Neural cell (in vitro differentiated cells): Measurements from ENCODE around the gene MYOM1. TPM values are rescaled to one million over a fixed set of nuclear protein-coding genes. Genes with fewer than 3 reads are reported as not detected.
"Not testable (repeated sequence)": the region's sequence is repeated elsewhere in the genome, so short reads cannot be mapped to it uniquely, and the experiment has no call there.

Source experiments
- H2AFZ ChIP-seq: fragments of 200-600, 300-800 bp; sonication (generic), shearing (Covaris generic); 2 replicates; pipeline ENCODE4 v1.6.0; 2014; ENCODE audit warnings: low read depth, mild to moderate bottlenecking, antibody characterized with exemption, low read length, moderate library complexity
- H3F3A ChIP-seq: fragments of 200-600 bp; shearing (Covaris generic); 2 replicates; pipeline ENCODE4 v1.6.1; 2016; ENCODE audit warnings: mild to moderate bottlenecking, moderate library complexity, mixed read lengths, antibody characterized with exemption, low read length; ENCODE audit not compliant: insufficient read depth, poor library complexity, severe bottlenecking
- H3K27ac ChIP-seq: fragments of 200-600, 300-800 bp; sonication (generic), shearing (Covaris generic); 2 replicates; pipeline ENCODE4 v1.5.1; 2014; ENCODE audit warnings: mild to moderate bottlenecking, low read length, moderate library complexity
- H3K27me3 ChIP-seq: fragments of 300-800, 200-600 bp; sonication (generic), shearing (Covaris generic); 2 replicates; pipeline ENCODE4 v1.6.0; 2014; ENCODE audit warnings: mild to moderate bottlenecking, low read depth, low read length, moderate library complexity; ENCODE audit not compliant: insufficient read depth
- H3K36me3 ChIP-seq: fragments of 300-800, 200-600 bp; sonication (generic), shearing (Covaris generic); 2 replicates; pipeline ENCODE4 v1.5.1; 2014; ENCODE audit warnings: mild to moderate bottlenecking, antibody characterized with exemption, low read length, moderate library complexity; ENCODE audit not compliant: insufficient read depth
- H3K4me2 ChIP-seq: fragments of 300-800, 200-600 bp; sonication (generic), shearing (Covaris generic); 2 replicates; pipeline ENCODE4 v1.6.0; 2014; ENCODE audit warnings: mild to moderate bottlenecking, low read length
- H3K4me3 ChIP-seq: fragments of 300-800, 200-600 bp; sonication (generic), shearing (Covaris generic); 2 replicates; pipeline ENCODE4 v1.5.1; 2014; ENCODE audit warnings: mild to moderate bottlenecking, low read length, moderate library complexity
- H3K79me2 ChIP-seq: fragments of 200-600 bp; shearing (Covaris generic); replicated peaks from 2 replicates; pipeline ENCODE4 v1.6.0; 2014; ENCODE audit warnings: mild to moderate bottlenecking, low read length, moderate library complexity; ENCODE audit not compliant: insufficient read depth
- H3K9ac ChIP-seq: fragments of 300-800, 200-600 bp; sonication (generic), shearing (Covaris generic); 2 replicates; pipeline ENCODE4 v1.6.1; 2016; ENCODE audit warnings: mild to moderate bottlenecking, low read length, mixed read lengths
- H3K9me2 ChIP-seq: fragments of 200-600 bp; shearing (Covaris generic); 2 replicates; pipeline ENCODE4 v1.6.1; 2016; ENCODE audit warnings: mild to moderate bottlenecking, low read length, mixed read lengths; ENCODE audit not compliant: insufficient read depth
- H3K9me3 ChIP-seq: fragments of 200-600, 300-800 bp; sonication (generic), shearing (Covaris generic); 2 replicates; pipeline ENCODE4 v1.6.1; 2016; ENCODE audit warnings: mild to moderate bottlenecking, mixed run types, low read length, moderate library complexity, mixed read lengths
- H4K20me1 ChIP-seq: fragments of 200-600 bp; shearing (Covaris generic); 2 replicates; pipeline ENCODE4 v1.6.1; 2016; ENCODE audit warnings: mild to moderate bottlenecking, mixed run types; ENCODE audit not compliant: insufficient read depth
- EP300 ChIP-seq: fragments of 450-650 bp; conservative IDR thresholded peaks from 2 replicates; pipeline ENCODE4 v1.6.1; 2014; ENCODE audit warnings: antibody characterized with exemption, mild to moderate bottlenecking, moderate library complexity; ENCODE audit not compliant: poor library complexity, severe bottlenecking
- EZH2 ChIP-seq: fragments of 200-600, 300-800 bp; shearing (Covaris generic), sonication (generic); IDR thresholded peaks from 2 replicates; pipeline ENCODE4 v1.6.1; 2014; ENCODE audit warnings: antibody characterized with exemption, low read length, borderline replicate concordance, mild to moderate bottlenecking; ENCODE audit not compliant: insufficient read depth, poor library complexity, severe bottlenecking
- MXI1 ChIP-seq: fragments of 450-650 bp; conservative IDR thresholded peaks from 2 replicates; pipeline ENCODE4 v1.6.1; 2014; ENCODE audit warnings: antibody characterized with exemption, mild to moderate bottlenecking; ENCODE audit not compliant: poor library complexity, severe bottlenecking
- POLR2AphosphoS5 ChIP-seq: IDR thresholded peaks from 2 replicates; pipeline ENCODE4 v1.6.1; 2012
- RAD21 ChIP-seq: fragments of 450-650 bp; conservative IDR thresholded peaks from 2 replicates; pipeline ENCODE4 v1.6.1; 2014; ENCODE audit warnings: antibody characterized with exemption, mild to moderate bottlenecking, moderate library complexity
- REST ChIP-seq: IDR thresholded peaks from 2 replicates; pipeline ENCODE4 v1.6.1; 2012; ENCODE audit warnings: borderline replicate concordance
- SMC3 ChIP-seq: fragments of 450-650 bp; conservative IDR thresholded peaks from 2 replicates; pipeline ENCODE4 v1.6.1; 2014; ENCODE audit warnings: antibody characterized with exemption, mild to moderate bottlenecking, moderate library complexity; ENCODE audit not compliant: poor library complexity
- TAF1 ChIP-seq: IDR thresholded peaks from 2 replicates; pipeline ENCODE4 v1.6.1; 2012; ENCODE audit warnings: low read depth
- polyA plus RNA-seq: library from polyadenylated mRNA; depleted of rRNA; stranded (reverse); fragments of >200 nt; gene quantifications from 2 replicates; pipeline ENCODE4 v1.2.3, GENCODE V29; 2014
- TF ChIP-seq, protein P1 (sequence below): fragments of 450-650 bp; IDR thresholded peaks from 2 replicates; pipeline ENCODE4 v1.5.1; 2014; ENCODE audit warnings: antibody characterized with exemption, mild to moderate bottlenecking, moderate library complexity; ENCODE audit not compliant: poor library complexity, severe bottlenecking

Gene MYOM1
- polyA plus RNA-seq, 1 donor from 2014 or later = 1.7 TPM

- no peaks in the 10 kb centered on the region for H3F3A ChIP-seq
- no peak overlapping the region for H3K27ac ChIP-seq
- TF ChIP-seq, protein P1, sequence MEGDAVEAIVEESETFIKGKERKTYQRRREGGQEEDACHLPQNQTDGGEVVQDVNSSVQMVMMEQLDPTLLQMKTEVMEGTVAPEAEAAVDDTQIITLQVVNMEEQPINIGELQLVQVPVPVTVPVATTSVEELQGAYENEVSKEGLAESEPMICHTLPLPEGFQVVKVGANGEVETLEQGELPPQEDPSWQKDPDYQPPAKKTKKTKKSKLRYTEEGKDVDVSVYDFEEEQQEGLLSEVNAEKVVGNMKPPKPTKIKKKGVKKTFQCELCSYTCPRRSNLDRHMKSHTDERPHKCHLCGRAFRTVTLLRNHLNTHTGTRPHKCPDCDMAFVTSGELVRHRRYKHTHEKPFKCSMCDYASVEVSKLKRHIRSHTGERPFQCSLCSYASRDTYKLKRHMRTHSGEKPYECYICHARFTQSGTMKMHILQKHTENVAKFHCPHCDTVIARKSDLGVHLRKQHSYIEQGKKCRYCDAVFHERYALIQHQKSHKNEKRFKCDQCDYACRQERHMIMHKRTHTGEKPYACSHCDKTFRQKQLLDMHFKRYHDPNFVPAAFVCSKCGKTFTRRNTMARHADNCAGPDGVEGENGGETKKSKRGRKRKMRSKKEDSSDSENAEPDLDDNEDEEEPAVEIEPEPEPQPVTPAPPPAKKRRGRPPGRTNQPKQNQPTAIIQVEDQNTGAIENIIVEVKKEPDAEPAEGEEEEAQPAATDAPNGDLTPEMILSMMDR = no peak
- TF ChIP-seq MXI1 (no peak), TAF1 (no peak), RAD21 (no peak), SMC3 (no peak), REST (no peak), POLR2AphosphoS5 (no peak), EP300 (no peak), EZH2 (no peak)
- no peaks in the 10 kb centered on the region for H3K9me2 ChIP-seq
- no peaks in the 10 kb centered on the region for H3K27me3 ChIP-seq
- no peak overlapping the region for H2AFZ ChIP-seq
- H3K4me3 ChIP-seq = no peak overlapping the region
- H4K20me1 ChIP-seq = no peaks in the 10 kb centered on the region
- H3K36me3 ChIP-seq = no peaks in the 10 kb centered on the region
- no peaks in the 10 kb centered on the region for H3K79me2 ChIP-seq
- no peaks in the 10 kb centered on the region for H3K9me3 ChIP-seq
- no peak overlapping the region for H3K4me2 ChIP-seq
- no peak overlapping the region for H3K9ac ChIP-seq
Observed at GRCh38 chr18:3032721-3033120, 187.0 kb downstream of the MYOM1 start.

DNA sequence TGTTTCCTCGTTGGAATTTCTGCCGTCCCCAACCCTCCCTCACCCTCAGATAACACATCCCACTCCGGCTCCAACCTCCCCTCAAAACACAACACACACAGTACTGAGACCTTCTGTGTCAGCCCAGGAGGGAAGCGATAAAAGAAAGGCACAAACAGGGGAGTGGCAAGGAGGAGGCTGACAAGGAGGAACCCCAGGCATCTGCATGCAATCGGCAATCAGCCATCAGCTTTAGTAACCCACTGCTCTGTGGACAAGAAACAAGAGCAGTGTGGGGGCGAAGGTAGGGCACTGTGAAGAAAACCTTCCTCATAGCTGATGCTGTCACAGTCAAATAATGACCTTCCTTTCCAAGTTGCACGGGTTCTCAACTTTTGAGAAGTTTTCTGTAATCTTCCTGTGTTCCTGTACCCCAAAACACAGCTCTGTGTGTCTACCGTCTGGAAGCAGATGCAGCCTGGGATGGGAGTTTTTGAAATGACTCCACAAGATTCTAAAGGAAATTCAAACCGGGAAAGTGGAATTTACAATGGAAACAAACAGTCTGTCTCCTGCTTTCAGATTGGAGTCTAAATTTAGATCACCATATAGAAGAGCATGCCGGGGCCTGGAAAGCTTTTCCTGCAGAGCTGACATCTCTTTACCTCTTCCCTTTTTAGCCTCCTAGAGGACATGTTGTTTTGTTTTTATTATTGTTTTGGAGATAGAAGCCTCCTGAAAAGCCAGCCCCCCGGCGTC, 190.4 kb downstream of the MYOM1 start:
- H3K27ac ChIP-seq = no peak overlapping the region
- H3K4me3 ChIP-seq = no peak overlapping the region
- H3K79me2 ChIP-seq = no peaks in the 10 kb centered on the region
- H3F3A ChIP-seq = no peaks in the 10 kb centered on the region
- no peaks in the 10 kb centered on the region for H3K9me2 ChIP-seq
- H3K36me3 ChIP-seq = no peaks in the 10 kb centered on the region
- H3K4me2 ChIP-seq = no peak overlapping the region
- H3K9me3 ChIP-seq = no peaks in the 10 kb centered on the region
- no peaks in the 10 kb centered on the region for H4K20me1 ChIP-seq
- no peaks in the 10 kb centered on the region for H3K27me3 ChIP-seq
- TF ChIP-seq EZH2 (no peak), RAD21 (no peak), SMC3 (no peak), POLR2AphosphoS5 (no peak), EP300 (no peak)
- no peak overlapping the region for H3K9ac ChIP-seq
- H2AFZ ChIP-seq = no peak overlapping the region

GRCh38 chr18:3028115-3028514, 191.7 kb downstream of the MYOM1 start:
- H3K79me2 ChIP-seq, H2AFZ ChIP-seq, H3K4me3 ChIP-seq, H3K9me2 ChIP-seq, H3K27me3 ChIP-seq, H3K27ac ChIP-seq, H3K36me3 ChIP-seq, H3K9me3 ChIP-seq, H4K20me1 ChIP-seq, H3K4me2 ChIP-seq, H3F3A ChIP-seq, H3K9ac ChIP-seq: not testable (repeated sequence)
